Keratinocyte (primary cell): ENCODE data around the gene TNIK. TPM values are rescaled to one million over a fixed set of nuclear protein-coding genes. Genes with fewer than 3 reads are reported as not detected.

ENCODE experiments used
- DNase-seq: peaks from one replicate; pipeline ENCODE4 v3.0.0-alpha.2; 2011; ENCODE audit warnings: low read depth, missing footprints, low spot score
- FAIRE-seq: peaks from 2 replicates; lab custom pipeline; 2011; peaks lifted over from hg19 to GRCh38; lab: Jason Lieb, UNC
- H2AFZ ChIP-seq: 2 replicates; pipeline ENCODE4 v1.6.0; 2012; ENCODE audit warnings: low read length, control low read depth, inconsistent platforms; ENCODE audit not compliant: control insufficient read depth
- H3K27ac ChIP-seq: 2 replicates; pipeline ENCODE4 v1.5.1; 2011; ENCODE audit warnings: low read length; ENCODE audit not compliant: control insufficient read depth, insufficient read depth
- H3K27me3 ChIP-seq: 3 replicates; pipeline ENCODE4 v1.6.0; 2011; ENCODE audit warnings: low read length; ENCODE audit not compliant: control insufficient read depth, insufficient read depth; ENCODE audit errors: extremely low read depth
- H3K36me3 ChIP-seq, 2 experiments: 2 replicates in 1 of 2; 3 replicates in 1 of 2; pipeline ENCODE4 v1.5.1; 2011; ENCODE audit warnings: low read length in 2 of 2, mild to moderate bottlenecking in 1 of 2; ENCODE audit not compliant: control insufficient read depth in 2 of 2, insufficient read depth in 2 of 2; ENCODE audit errors: extremely low read depth in 1 of 2
- H3K4me1 ChIP-seq: 3 replicates; pipeline ENCODE4 v1.5.1; 2011; ENCODE audit warnings: low read length; ENCODE audit not compliant: control insufficient read depth, insufficient read depth; ENCODE audit errors: extremely low read depth
- H3K4me2 ChIP-seq: 3 replicates; pipeline ENCODE4 v1.6.0; 2011; ENCODE audit warnings: low read depth, low read length; ENCODE audit not compliant: control insufficient read depth, insufficient read depth; ENCODE audit errors: extremely low read depth
- H3K4me3 ChIP-seq, 3 experiments: fragments of 200-600 bp in 1 of 3; sonication (generic) in 1 of 3; 2 replicates in 2 of 3; 3 replicates in 1 of 3; pipeline ENCODE4 v1.5.1; 2011 to 2016; ENCODE audit warnings: low read length in 3 of 3, mild to moderate bottlenecking in 3 of 3, control low read depth in 2 of 3, inconsistent platforms in 1 of 3, low read depth in 1 of 3, mixed read lengths in 1 of 3, mixed run types in 1 of 3, moderate library complexity in 1 of 3; ENCODE audit not compliant: control insufficient read depth in 2 of 3, insufficient read depth in 2 of 3; ENCODE audit errors: extremely low read depth in 1 of 3
- H3K79me2 ChIP-seq: 2 replicates; pipeline ENCODE4 v1.6.0; 2012; ENCODE audit warnings: low read length; ENCODE audit not compliant: control insufficient read depth, insufficient read depth
- H3K9ac ChIP-seq: 3 replicates; pipeline ENCODE4 v1.6.0; 2011; ENCODE audit warnings: low read length; ENCODE audit not compliant: control insufficient read depth, insufficient read depth; ENCODE audit errors: extremely low read depth
- H3K9me1 ChIP-seq: 3 replicates; pipeline ENCODE4 v1.6.0; 2011; ENCODE audit warnings: low read length; ENCODE audit not compliant: control insufficient read depth, insufficient read depth; ENCODE audit errors: extremely low read depth
- H3K9me3 ChIP-seq: 2 replicates; pipeline ENCODE4 v1.5.1; 2012; ENCODE audit warnings: low read depth, low read length; ENCODE audit not compliant: control insufficient read depth
- H4K20me1 ChIP-seq: 3 replicates; pipeline ENCODE4 v1.6.0; 2011; ENCODE audit warnings: low read length; ENCODE audit not compliant: control insufficient read depth, insufficient read depth; ENCODE audit errors: extremely low read depth
- CTCF ChIP-seq, 3 experiments: IDR thresholded peaks in 1 of 3; conservative IDR thresholded peaks in 1 of 3; optimal IDR thresholded peaks in 1 of 3; 2 replicates in 2 of 3; 3 replicates in 1 of 3; pipeline versions ENCODE3 to v1.5.1; 2011; ENCODE audit warnings: low read length in 3 of 3, mild to moderate bottlenecking in 3 of 3, moderate library complexity in 2 of 3, control low read depth in 1 of 3, inconsistent platforms in 1 of 3; ENCODE audit not compliant: insufficient read depth in 2 of 3; ENCODE audit errors: extremely low read depth in 1 of 3
- EZH2 ChIP-seq: IDR thresholded peaks from one replicate; pipeline ENCODE4 v1.6.1; 2012; ENCODE audit warnings: inconsistent platforms, mild to moderate bottlenecking, low read length, moderate library complexity
- dilution Hi-C: fragments of 300-500 bp; cut with MboI; formaldehyde crosslinking; loops from one replicate; pipeline ENCODE4 v1.7.0; 2020; ENCODE audit warnings: low sequenced_read_pairs; ENCODE audit not compliant: extremely low pct_ligation_motif_present
- polyA plus RNA-seq, 5 experiments: library from polyadenylated mRNA; depleted of rRNA in 3 of 5; stranded (reverse) in 3 of 5; stranded (forward) in 1 of 5; unstranded in 1 of 5; fragments of >200 nt; gene quantifications; 1 replicate in 1 of 5; 2 replicates in 3 of 5; 3 replicates in 1 of 5; pipeline versions ENCODE4 v1.2.1 to v1.2.3, GENCODE V29; 2011 to 2012; ENCODE audit warnings: missing spikeins in 2 of 5, low read depth in 1 of 5, low replicate concordance in 1 of 5

Gene TNIK
- polyA plus RNA-seq, 1 donor (not counting 4 experiments of a cell fraction or from before 2014, with no cell fraction given) = 4.4 TPM

- Histone ChIP-seq H3K27me3 (no peaks in the 10 kb centered on the region), H2AFZ (no peak overlapping the region), H3K36me3 (no peaks in the 10 kb centered on the region), H3K9me3 (no peaks in the 10 kb centered on the region), H3K4me1 (peaks cover 3% of the 10 kb centered on the region), H3K4me2 (no peak overlapping the region), H3K79me2 (no peaks in the 10 kb centered on the region), H4K20me1 (no peaks in the 10 kb centered on the region), H3K4me3 (no peak overlapping the region), H3K9ac (no peak overlapping the region), H3K27ac (no peak overlapping the region), H3K9me1 (no peaks in the 10 kb centered on the region)
- dilution Hi-C loops = no loop called here
- TF ChIP-seq EZH2 (no peak), CTCF (optimal IDR thresholded peaks at IDR 0.05 in 1 of 3, IDR thresholded peaks at IDR 0.05 in 1 of 3, conservative IDR thresholded peaks at IDR 0.05 in 1 of 3; ENCODE audit: extremely low read depth in 1 of 3, insufficient read depth in 2 of 3, low read length in 3 of 3) (no peak)
- no peak for FAIRE-seq
- no peak for DNase-seq
Observed at GRCh38 chr3:171198781-171199472, 261.3 kb downstream of the TNIK start.

- Histone ChIP-seq H3K4me3 (no peak overlapping the region), H3K9ac (no peak overlapping the region), H3K27me3 (no peaks in the 10 kb centered on the region), H3K9me3 (no peaks in the 10 kb centered on the region), H3K9me1 (no peaks in the 10 kb centered on the region), H3K27ac (no peak overlapping the region), H3K4me1 (peaks cover 3% of the 10 kb centered on the region), H4K20me1 (no peaks in the 10 kb centered on the region), H3K79me2 (no peaks in the 10 kb centered on the region), H2AFZ (no peak overlapping the region), H3K36me3 (no peaks in the 10 kb centered on the region), H3K4me2 (peak overlapping the region; percentile 6)
- TF ChIP-seq CTCF (optimal IDR thresholded peaks at IDR 0.05 in 1 of 3, IDR thresholded peaks at IDR 0.05 in 1 of 3, conservative IDR thresholded peaks at IDR 0.05 in 1 of 3; ENCODE audit: extremely low read depth in 1 of 3, insufficient read depth in 2 of 3, low read length in 3 of 3) (peak in 2 of 3 experiments; percentile 31 to 35), EZH2 (no peak)
- no peak for FAIRE-seq
- DNase-seq = no peak
- dilution Hi-C loops = no loop called here
Observed at GRCh38 chr3:171195686-171196085, 264.5 kb downstream of the TNIK start.
